ENCODE results near the gene CCL22.
A peak's percentile ranks its signal among the peaks of the same experiment; 100 is the strongest.
"Not testable (repeated sequence)": the region's sequence is repeated elsewhere in the genome, so short reads cannot be mapped to it uniquely, and the experiment has no call there.

CCL22 gene

DNA sequence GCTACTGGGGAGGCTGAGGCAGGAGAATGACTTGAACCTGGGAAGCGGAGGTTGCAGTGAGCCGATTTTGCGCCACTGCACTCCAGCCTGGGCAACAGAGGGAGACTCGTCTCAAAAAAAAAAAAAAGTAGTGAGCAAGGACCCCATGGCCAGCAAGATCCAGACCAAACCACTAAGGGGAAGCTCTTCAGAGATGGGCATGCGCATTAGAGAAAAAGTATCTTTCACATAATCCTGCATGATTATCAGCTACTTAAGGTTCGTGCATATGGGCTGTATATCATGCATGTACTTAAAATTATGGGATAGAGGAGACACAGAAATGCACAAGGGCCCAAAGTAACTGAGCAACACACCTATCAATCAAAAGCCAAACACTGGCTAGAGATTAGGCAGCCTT lies 10.7 kb upstream of the CCL22 start:
- DNase-seq (ENCODE audit: low spot score) = no peak

DNA sequence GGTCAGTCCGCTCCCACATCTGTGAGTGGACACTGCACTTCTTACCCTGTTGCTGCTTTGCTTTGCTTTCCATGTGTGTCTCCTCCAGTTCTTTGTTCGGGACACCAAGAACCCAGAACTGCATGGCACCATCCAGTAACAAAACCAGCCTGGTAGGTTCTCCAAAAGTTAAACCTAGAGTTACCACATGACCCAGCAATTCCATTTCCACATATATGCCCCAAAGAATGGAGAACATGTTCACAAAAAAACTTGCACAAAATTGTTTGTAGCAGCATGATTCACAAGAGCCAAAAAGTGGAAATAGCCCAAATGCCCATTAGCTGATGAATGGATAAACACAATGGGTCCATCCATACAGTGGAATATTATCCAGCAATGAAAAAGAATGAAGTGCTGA lies 10.3 kb upstream of the CCL22 start:
- DNase-seq (ENCODE audit: low spot score) = no peak

DNA sequence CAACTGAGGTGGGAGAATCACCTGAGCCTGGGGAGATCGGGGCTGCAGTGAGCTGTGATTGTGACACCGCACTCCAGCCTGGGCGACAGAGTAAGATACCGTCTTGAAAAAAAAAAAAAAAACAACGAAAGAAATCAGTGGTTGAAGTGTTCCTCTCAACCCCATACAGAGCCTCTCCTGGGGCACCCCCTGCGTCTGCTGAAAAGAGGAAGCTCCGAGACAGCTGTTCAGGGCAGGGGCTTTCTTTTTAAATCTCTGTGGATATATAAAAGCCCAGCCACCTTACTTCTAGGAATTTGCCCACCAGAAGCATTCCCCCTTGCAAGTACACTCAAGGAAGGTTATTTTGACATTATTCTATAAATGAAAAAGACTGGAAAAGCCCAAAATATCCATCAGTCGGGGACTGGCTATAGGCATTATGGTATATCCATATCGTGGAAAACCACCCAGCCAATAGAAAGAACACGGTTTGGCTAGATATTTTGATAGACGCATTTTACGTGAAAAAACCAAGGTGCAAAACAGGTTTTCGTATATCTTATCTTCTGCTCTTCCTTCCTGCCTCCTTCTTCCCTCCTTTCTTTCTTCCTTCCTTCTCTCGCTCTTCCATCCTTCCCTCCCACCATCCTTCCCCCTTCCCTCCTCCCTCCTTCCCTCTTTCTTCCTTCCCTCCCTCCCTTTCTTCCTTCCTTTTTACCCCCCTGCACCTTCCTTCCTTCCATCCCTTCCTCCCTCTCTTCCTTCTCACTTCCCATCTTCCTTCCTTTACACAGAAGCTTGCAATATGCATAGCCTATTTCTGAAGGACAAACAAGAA lies 9.2 kb upstream of the CCL22 start:
- DNase-seq (ENCODE audit: low spot score) = no peak

DNA sequence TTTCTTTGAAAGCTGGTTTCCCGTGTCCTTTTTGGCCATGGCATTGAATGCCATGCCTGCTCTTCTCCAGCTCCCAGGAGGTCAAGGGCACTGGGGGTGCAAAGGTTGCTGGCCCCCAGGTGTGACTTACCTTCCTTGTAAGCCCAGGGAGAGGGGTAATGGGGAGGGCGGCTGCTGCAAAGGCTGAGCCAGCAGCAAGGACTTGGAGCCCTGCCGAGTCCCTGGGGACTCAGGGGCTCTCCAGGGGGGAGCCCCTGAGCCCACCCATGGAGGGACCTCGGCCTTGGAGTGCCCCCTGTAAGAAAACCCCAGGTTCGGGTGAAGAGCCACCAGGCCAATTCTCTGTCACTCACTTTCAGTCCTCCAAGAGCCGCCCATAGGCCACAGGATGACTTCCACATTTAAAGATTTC lies 5.9 kb upstream of the CCL22 start:
- no peak for DNase-seq (ENCODE audit: low spot score)

DNA sequence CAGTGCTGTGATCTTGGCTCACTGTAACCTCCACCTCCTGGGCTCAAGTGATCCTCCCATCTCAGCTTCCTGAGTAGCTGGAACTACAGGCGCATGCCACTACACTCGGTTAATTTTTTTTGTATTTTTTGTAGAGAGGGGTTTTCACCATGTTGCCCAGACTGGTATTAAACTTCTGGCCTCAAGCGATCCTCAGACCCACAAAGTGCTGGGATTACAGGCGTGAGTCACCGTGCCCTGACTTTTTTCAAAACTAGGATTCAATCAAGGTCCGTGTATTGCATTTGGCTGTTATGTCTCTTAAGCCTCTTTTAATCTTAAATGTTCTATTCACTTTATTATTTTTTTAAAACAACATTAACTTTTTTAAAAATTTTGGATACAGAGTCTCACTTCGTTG lies 4.3 kb upstream of the CCL22 start:
- no peak for DNase-seq (ENCODE audit: low spot score)

DNA sequence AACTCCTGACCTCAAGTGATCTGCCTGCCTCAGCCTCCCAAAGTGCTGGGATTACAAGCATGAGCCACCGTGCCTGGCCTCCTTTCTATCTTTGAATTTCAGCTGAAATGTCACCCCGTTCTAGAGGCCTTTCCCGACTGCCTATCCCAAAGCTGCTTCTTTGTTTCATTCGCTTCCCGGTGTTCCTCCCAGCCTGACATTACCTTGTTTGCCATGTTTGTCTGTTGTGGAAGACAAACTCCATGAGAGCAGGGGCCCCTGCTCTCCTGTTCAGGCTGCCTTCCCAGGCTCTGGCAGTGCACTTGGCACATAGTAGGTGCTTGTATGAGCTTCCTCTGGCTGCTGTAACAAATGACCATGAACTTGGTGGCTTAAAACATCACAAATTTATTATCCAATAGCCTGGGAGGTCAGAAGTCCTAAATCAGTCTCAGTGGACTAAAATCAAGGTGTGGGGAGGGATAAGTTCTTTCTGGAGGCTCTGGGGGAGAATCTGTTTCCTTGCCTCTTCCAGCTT lies 2.6 kb upstream of the CCL22 start:
- DNase-seq (ENCODE audit: low spot score) = no peak

DNA sequence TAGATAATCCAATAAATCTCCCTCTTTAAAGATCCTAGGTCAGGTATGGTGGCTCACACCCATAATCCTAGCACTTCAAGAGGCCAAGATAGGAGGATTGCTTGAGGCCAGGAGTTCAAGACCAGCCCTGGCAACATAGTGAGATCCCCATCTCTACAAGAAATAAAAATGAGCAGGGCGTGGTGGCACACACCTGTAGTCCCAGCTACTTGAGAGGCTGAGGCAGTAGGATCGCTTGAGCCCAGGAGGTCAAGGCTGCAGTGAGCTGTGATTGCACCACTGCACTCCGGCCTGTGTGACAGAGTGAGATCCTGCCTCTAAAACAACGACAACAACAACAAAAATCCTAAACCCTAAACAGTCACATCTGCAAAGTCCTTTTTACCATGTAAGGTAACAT lies 2.0 kb upstream of the CCL22 start:
- DNase-seq (ENCODE audit: low spot score) = no peak

DNA sequence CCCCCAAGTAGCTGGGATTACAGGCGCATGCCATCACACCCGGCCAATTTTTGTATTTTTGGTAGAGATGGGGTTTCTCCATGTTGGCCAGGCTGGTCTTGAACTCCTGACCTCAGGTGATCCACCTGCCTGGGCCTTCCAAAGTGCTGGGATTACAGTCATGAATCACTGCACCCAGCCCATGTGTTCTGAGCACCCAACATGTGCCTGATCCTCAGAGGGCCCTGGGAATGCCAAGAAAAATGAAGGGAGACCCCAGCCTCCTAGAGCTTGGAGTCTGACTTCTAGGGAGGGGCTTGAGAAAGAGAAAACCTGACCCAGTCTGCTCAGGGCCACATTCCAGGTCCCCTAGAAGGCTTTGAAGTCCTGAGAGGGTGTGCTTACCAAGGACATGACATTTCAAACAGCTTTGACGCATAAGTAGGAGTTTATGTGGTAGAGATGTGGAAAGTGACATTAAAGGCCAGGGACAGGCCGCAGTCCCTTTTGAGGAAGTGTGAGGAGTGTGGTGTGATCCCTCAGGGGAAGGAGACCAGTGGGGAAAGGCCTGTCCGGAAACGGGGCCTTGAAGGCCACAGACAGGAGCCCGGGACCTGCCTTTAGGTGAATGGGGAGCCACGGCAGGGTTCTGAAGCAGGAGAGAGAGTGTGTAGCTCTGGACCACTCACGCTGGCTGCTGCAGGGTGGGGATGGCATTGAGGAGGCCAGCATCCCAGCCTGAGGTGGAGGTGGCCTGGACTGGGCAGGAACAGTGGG lies 1.1 kb upstream of the CCL22 start:
- DNase-seq (ENCODE audit: low spot score) = no peak

DNA sequence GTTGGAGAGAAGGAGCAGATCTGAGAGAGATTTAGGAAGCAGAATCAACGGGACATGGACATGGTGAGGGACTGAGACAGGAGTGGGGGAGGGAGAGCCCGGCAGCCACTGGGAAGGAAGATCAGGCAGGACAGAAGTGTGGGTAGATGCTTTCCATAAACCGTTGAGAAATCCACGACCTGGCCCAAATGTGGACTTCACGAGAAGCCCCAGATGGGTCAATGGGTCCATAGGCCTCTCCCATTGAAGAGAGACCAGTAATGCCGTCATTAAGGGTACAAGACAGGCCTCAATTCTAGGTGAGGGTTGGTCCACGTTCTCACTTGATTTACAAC lies 530 bp upstream of the CCL22 start:
- DNase-seq (ENCODE audit: low spot score) = no peak

DNA sequence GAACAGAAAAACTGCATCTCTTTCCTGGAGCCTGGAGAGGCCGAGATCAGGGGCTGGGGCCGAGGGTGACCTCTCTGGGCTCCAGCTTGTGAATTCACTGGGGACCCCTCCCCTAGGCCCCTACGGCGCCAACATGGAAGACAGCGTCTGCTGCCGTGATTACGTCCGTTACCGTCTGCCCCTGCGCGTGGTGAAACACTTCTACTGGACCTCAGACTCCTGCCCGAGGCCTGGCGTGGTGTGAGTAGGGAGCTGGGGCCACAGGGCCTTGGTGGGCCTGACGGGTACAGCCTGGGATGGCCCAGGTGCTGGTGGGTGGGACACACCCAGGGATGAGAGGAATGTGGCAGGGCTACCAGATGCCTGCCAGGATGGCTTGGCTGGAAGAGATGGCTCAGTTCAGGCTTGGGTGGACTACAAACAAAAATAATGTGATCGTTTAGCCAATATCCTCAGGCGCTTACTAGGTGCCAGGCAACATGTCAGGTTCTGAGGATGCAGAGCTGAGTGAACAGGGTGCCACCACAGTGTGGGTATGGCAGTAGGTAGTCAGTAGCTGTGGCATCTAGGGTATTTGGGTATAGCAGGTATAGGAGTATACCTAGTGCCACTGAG lies 1.8 kb downstream of the CCL22 start:
- no peak for DNase-seq (ENCODE audit: low spot score)

DNA sequence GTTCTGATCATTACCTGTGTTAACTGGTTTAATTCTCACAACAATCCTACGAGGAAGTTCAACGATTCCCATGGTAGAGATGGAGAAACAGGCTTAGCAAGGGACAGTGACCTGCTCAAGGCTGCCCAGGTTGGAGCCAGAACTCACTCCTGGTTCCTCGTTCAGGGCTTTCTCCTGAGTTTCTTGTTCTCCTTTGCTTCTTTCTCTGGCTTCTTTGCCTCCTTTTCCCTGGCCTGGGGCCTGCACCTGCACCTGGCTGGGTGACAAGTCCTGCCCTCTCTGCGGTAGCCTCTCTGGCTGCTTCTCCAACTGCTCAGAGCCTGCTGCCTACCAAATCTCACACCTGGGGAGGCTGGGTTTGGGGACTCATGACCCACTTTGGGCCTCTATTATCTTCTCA lies 2.8 kb downstream of the CCL22 start:
- no peak for DNase-seq (ENCODE audit: low spot score)

DNA sequence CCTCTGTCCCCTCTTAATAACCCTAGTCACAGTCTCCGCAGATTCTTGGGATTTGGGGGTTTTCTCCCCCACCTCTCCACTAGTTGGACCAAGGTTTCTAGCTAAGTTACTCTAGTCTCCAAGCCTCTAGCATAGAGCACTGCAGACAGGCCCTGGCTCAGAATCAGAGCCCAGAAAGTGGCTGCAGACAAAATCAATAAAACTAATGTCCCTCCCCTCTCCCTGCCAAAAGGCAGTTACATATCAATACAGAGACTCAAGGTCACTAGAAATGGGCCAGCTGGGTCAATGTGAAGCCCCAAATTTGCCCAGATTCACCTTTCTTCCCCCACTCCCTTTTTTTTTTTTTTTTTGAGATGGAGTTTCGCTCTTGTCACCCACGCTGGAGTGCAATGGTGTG lies 5.6 kb downstream of the CCL22 start:
- no peak for DNase-seq (ENCODE audit: low spot score)

DNA sequence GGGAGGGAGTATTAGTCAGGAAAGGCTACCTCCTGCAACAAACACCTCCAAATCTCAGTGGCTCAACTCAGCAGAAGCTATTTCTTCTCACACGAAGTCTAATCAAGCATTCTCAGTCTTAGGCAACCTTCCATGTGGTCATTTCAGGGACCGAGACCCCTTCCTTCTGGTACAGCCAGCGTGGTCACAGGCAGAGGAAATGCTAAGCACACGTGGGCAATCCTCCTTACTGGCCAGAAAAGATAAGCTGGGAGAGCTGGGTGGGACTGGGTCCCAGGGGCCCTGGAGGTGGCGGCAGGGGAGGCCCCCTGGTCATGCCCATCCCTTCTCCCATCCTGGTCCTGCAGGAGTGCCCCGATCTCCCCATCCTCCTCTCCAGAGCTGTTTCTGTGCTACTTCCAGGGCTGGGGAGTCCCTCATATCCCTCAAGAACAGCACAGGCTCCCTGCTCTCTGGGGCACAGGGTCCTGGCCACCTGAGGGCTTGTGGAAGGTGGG lies 8.0 kb downstream of the CCL22 start:
- DNase-seq (ENCODE audit: low spot score) = no peak

DNA sequence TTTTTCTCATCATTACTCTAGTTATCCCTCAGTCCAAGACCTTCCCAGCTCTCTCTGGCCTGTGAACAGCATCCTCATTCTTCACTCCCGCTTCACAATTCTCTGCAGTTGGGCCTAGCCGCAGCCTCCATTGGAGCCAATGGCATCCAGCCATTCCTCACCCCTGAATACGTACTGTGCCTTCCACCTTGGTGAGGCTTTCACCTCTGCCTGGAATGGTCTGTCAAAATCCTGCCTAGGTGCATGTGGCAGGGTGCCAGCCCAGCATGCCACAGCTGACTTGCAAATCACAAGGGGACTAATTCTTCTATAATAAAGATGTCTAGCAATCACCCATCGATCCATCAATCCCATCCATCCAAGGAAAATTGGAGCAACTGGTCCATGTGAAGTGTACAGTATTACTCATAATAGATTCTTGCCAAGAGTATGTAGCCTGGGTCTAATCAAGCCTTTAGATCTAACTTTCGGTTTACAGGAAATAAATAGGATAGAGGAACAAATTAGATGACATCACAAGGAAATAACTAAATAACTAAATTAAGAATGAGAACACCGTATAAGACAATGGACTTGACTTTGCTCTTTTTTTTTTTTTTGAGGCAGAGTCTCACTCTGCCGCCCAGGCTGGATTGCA lies 8.7 kb downstream of the CCL22 start:
- DNase-seq (ENCODE audit: low spot score) = no peak

DNA sequence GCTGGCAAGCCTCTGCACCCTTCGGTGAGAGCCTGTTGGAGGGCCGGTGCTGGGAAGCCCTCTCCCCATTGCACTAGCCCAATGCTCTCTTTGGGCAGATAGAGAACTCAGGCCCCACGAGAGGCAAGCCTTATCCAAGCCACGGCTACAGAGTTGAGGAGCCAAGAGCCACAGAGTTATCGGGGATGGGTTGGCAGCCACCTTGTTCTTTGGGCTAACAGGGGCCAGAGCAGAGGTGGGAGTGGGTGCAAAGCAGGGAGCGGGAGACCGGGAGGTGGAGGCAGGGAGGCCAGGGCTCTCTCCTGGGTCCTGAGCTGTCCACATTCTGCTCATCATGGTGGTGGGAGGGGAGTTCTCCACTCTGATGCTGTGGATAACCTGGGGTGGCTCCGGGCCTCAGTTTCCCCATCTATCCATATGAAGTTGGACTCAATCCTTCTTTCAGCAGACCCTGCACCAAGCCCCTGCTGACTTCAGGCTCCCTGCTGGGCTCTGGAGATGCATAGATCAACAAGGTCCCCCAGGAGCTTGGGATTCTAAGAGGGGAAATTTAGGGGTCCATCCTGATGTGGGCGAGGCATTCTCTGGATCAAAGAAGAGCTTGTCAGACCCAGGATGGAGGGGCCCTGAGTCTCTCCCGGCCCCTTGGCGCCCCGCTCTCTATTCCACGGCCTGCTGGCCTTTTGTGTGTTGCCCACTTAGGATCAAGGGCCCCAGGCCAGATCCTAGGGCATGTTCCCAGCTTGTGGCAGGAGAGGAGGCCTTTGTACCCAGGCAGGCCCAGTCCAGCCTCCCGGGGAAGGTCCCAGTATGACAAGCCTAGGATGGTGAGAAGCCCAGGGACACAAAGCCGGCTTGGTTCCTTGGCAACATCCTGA lies 13.2 kb downstream of the CCL22 start:
- DNase-seq (ENCODE audit: low spot score) = no peak

DNA sequence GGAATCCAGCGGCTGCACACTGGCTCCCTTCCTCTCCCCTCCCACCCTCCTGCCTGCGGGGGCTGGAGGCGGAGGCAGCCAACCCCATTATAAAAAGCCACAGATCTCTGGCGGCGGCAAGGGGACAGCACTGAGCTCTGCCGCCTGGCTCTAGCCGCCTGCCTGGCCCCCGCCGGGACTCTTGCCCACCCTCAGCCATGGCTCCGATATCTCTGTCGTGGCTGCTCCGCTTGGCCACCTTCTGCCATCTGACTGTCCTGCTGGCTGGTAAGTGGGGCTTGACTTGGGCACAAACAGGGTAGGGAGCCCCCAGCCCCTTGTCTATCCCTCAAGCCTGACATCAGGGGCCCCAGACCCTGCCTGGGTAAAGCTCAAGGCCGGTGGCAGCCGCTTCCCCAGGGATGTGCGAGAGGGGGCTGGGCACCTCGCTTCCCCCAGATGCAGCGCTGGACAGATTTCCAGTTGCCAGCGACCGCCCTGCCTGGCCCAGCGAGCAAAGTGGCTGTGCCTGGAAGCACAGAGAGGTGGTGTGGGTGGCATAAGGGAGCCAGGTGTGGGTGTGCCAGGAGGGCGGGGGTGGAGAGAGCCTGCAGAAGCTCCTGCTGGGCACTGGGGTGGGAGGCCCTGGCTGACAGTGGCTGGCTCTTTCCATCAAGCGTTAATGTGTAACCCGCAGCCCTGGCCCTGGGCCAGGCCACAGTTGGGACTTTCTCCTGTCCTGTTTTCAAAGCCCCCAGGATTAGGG lies 14.0 kb downstream of the CCL22 start, which contains the start of gene CX3CL1:
CX3CL1 (plus strand) TSS at position 119 of the 745 bp plus-strand sequence; CDS start at position 198, 79 bp downstream.
- peak; percentile 79 for DNase-seq (ENCODE audit: low spot score)

DNA sequence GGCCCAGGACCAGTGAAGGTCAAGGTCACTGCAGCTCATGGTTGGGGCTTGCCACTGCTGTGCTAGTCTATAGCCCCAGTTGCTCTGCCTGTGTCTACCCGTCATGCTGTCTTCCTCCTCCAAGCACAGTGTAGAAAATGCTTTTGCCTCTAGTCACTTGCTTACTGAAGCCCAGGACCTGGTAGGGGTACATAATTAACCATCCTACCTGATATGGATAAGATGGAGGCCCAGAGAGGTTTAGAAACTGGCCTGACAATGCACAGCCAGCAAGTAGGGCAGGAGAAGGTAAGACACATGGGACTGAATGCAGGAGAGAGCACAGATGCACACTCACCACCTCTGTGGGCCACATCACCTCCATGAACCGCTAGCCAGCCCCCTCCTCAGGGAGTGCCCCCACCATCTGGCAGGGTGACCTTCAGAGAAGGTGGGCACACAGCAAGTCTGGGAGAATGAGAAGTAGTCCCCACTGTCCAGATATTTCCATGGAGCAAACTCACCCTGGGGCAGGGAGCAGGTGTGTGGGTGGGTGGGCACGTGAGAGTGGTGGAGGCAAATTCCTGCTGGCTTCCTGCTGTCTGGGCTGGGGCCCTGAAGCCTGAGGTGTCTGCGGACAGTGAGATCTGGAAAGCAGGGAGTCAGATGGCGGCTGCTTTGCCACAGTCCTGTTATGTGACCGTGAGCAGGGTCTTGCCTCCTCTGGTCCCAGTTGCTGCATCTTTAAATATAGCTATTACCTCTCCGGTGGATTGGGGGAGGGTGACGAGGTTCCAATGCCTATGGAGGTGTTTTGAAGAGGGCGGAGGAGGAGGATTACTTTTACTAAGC lies 14.7 kb downstream of the CCL22 start:
- no peak for DNase-seq (ENCODE audit: low spot score)

DNA sequence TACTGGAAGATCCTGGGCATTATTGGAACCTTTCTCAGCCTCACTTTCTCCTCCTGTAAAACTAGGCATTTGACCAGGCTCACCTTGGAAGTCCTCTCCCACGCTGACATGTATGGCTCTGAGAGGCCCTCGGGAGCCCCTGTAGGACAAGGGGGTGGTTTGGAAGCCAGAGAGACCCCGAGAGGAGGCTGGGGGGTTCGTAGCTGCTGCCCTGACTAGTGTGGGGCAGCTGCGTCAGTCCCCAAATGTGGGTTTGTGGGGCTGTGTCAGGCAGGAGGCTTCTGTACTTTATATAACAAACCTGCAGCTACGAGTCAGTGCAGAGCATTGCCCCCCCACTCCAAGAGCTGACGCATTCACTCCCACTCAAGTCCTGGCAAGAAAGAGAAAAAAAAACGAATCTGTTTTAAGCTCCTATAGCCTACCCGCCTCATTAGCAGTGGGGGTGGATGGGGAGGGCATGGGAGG lies 15.5 kb downstream of the CCL22 start:
- no peak for DNase-seq (ENCODE audit: low spot score)

DNA sequence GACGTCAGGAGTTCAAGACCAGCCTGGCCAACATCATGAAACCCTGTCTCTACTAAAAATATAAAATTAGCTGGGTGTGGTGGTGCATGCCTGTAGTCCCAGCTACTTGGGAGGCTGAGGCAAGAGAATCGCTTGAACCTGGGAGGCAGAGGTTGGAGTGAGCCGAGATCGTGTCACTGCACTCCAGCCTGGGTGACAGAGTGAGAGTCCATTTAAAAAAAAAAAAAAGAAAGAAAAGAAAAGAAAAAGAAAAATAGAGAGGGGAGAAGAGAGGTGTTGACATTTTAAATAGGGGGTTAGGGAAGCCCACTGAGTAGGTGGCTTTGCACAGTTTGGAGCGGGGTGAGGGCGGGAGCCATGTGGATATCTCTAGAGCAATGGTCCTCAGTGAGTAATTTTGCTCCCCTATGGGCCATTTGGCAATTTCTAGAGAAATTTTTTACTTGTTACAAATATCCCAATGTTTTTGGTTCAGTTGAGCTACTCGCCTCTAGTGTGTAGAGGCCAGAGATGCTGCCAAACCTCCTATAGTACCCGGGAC lies 16.4 kb downstream of the CCL22 start:
- not testable (repeated sequence) for DNase-seq (ENCODE audit: low spot score)
